Prostate gland (tissue), 2 donors: ENCODE data around the gene SUCLG1. TPM values are rescaled to one million over a fixed set of nuclear protein-coding genes. Genes with fewer than 3 reads are reported as not detected.
"Not testable (repeated sequence)": the region's sequence is repeated elsewhere in the genome, so short reads cannot be mapped to it uniquely, and the experiment has no call there.

ENCODE experiments used
- DNase-seq: peaks from one replicate; pipeline ENCODE4 v3.0.0-alpha.2; 2019; ENCODE audit warnings: low spot score
- H3K27ac ChIP-seq, 2 donors: fragments of 200-600 bp; sonication (generic); 2 replicates each; pipeline ENCODE4 v1.5.1; 2017 to 2019
- H3K27me3 ChIP-seq: fragments of 200-600 bp; sonication (generic); replicated peaks from 2 replicates; pipeline ENCODE4 v1.5.1; 2019; ENCODE audit not compliant: insufficient read depth
- H3K36me3 ChIP-seq, 2 donors: fragments of 200-600 bp; sonication (generic); 1 replicate in 1 of 2; 2 replicates in 1 of 2; pipeline versions ENCODE4 v1.5.1 to v1.8.1; 2017 to 2019
- H3K4me1 ChIP-seq: fragments of 200-600 bp; sonication (generic); replicated peaks from 2 replicates; pipeline ENCODE4 v1.5.1; 2019
- H3K4me3 ChIP-seq, 2 donors: fragments of 200-600 bp; sonication (generic); 2 replicates each; pipeline ENCODE4 v1.5.1; 2017 to 2019
- H3K9me3 ChIP-seq: fragments of 200-600 bp; sonication (generic); 2 replicates; pipeline ENCODE4 v1.5.1; 2017
- CTCF ChIP-seq, 4 experiments: fragments of 200-600 bp in 2 of 4; fragments of 450-650 bp in 2 of 4; sonication (generic) in 2 of 4; IDR thresholded peaks; 1 replicate in 3 of 4; 2 replicates in 1 of 4; pipeline ENCODE4 v1.5.1; 2016 to 2019; ENCODE audit warnings: antibody characterized with exemption in 4 of 4, mild to moderate bottlenecking in 2 of 4, moderate library complexity in 2 of 4
- POLR2A ChIP-seq: fragments of 450-650 bp; IDR thresholded peaks from one replicate; pipeline ENCODE4 v1.6.1; 2016; ENCODE audit warnings: antibody characterized with exemption, mild to moderate bottlenecking
- POLR2AphosphoS5 ChIP-seq: sonication (generic); formaldehyde crosslinking; IDR thresholded peaks from one replicate; pipeline ENCODE4 v1.6.1; 2017; ENCODE audit warnings: antibody characterized with exemption
- WGBS: methylation state at CpG from one replicate; pipeline ENCODE4 v1.1.5; 2018; 5-methylcytosine and 5-hydroxymethylcytosine counted together
- intact Hi-C: fragments of 100-400 bp; cut with DNase I; formaldehyde crosslinking; loops from one replicate; pipeline ENCODE4 v1.14.2; 2022
- total RNA-seq, 2 donors: library from RNA; depleted of rRNA; stranded (reverse); fragments of >200 nt; gene quantifications; one replicate each; pipeline ENCODE4 v1.1.0, GENCODE V29; 2016

Gene SUCLG1
- total RNA-seq, 2 donors from 2014 or later = 50.3 to 92.2 TPM

- intact Hi-C loops = no loop called here
- no peaks in the 10 kb centered on the region for H3K36me3 ChIP-seq
- no peaks in the 10 kb centered on the region for H3K4me1 ChIP-seq
- no peak overlapping the region for H3K4me3 ChIP-seq
- WGBS = 90% methylated on average over 1 of the region's 1 CpG
- H3K27me3 ChIP-seq = no peaks in the 10 kb centered on the region
- no peak overlapping the region for H3K27ac ChIP-seq
- DNase-seq = no peak
- no peak for TF ChIP-seq POLR2A
- TF ChIP-seq CTCF (IDR thresholded peaks at IDR 0.05) = no peak
- no peak for TF ChIP-seq POLR2AphosphoS5
- no peaks in the 10 kb centered on the region for H3K9me3 ChIP-seq
Observed at GRCh38 chr2:84421791-84422190, 37.3 kb downstream of the SUCLG1 start.

GRCh38 chr2:84421197-84421596, 37.9 kb downstream of the SUCLG1 start:
- Histone ChIP-seq H3K36me3 (no peaks in the 10 kb centered on the region), H3K4me3 (no peak overlapping the region), H3K27me3 (no peaks in the 10 kb centered on the region), H3K27ac (no peak overlapping the region), H3K4me1 (no peaks in the 10 kb centered on the region), H3K9me3 (no peaks in the 10 kb centered on the region)
- intact Hi-C loops = no loop called here
- no peak for DNase-seq
- TF ChIP-seq POLR2A (no peak), POLR2AphosphoS5 (no peak), CTCF (IDR thresholded peaks at IDR 0.05) (no peak)
- WGBS = 84% methylated on average over 2 of the region's 2 CpGs

DNA sequence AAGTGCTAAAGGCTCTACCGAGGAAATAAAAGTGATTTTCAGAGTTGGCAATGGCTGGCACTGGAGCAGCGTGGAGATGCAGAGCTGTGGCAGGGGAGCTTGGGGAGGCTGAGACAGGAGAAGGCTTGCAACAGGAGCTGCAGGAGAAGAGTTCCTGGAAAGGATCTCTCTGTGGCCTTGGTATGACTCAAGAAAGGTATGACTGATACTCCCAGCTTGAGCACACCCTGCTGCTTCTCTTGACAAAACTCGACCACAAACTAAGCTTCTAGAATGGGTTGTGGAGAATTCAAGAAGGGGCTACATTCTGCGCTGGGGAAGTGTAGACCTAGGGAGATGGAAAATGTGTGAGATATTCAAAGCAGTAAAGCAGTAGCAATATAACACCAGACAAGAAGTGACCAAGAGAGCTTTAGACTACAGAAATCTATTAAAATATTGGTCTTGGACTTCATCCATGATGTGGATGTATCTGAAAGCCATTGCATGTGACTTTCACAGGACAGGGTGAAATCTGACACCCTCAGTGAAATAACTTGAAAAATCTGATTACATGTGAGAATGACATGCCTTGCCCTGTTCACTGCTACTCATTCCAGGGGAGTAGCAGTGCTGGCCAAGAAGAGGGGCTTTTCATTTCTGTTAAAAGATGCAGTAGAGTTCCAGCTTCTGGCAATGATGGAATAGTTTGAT, 41.5 kb downstream of the SUCLG1 start:
- 66% methylated on average over 4 of the region's 4 CpGs for WGBS
- no peaks in the 10 kb centered on the region for H3K36me3 ChIP-seq
- intact Hi-C loops = no loop called here
- no peak for TF ChIP-seq POLR2A
- no peak for TF ChIP-seq CTCF (IDR thresholded peaks at IDR 0.05)
- no peaks in the 10 kb centered on the region for H3K27me3 ChIP-seq
- H3K27ac ChIP-seq = no peak overlapping the region
- DNase-seq = no peak
- no peaks in the 10 kb centered on the region for H3K4me1 ChIP-seq
- no peaks in the 10 kb centered on the region for H3K9me3 ChIP-seq
- H3K4me3 ChIP-seq = no peak overlapping the region

GRCh38 chr2:84409531-84409930, 49.5 kb downstream of the SUCLG1 start:
- Histone ChIP-seq H3K4me1 (no peaks in the 10 kb centered on the region), H3K36me3 (no peaks in the 10 kb centered on the region), H3K27me3 (no peaks in the 10 kb centered on the region), H3K27ac (no peak overlapping the region), H3K4me3 (no peak overlapping the region), H3K9me3 (no peaks in the 10 kb centered on the region)
- no peak for DNase-seq
- no peak for TF ChIP-seq POLR2A
- no peak for TF ChIP-seq POLR2AphosphoS5
- TF ChIP-seq CTCF (IDR thresholded peaks at IDR 0.05) = no peak
- 56% methylated on average over 2 of the region's 2 CpGs for WGBS
- intact Hi-C loops = no loop called here

GRCh38 chr2:84402111-84402510, 57.0 kb downstream of the SUCLG1 start:
- 87% methylated on average over 3 of the region's 3 CpGs for WGBS
- DNase-seq, H3K9me3 ChIP-seq, H3K4me3 ChIP-seq, H3K27ac ChIP-seq, H3K27me3 ChIP-seq, H3K36me3 ChIP-seq, H3K4me1 ChIP-seq, intact Hi-C loops: not testable (repeated sequence)

DNA sequence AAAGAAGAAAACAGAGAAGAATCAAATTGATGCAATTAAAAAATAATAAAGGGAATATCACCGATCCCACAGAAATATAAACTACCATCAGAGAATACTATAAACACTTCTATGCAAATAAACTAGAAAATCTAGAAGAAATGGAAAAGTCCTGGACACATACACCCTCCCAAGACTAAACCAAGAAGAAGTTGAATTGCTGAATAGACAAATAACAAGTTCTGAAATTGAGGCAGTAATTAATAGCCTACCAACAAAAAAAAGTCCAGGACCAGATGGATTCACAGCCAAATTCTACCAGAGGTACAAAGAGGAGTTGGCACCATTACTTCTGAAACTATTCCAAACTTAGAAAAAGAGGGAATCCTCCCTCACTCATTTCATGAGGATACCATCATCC, 59.2 kb downstream of the SUCLG1 start:
- 82% methylated on average over 1 of the region's 1 CpG for WGBS
- H3K36me3 ChIP-seq, H3K9me3 ChIP-seq, H3K27ac ChIP-seq, intact Hi-C loops, H3K27me3 ChIP-seq, H3K4me3 ChIP-seq, H3K4me1 ChIP-seq, DNase-seq: not testable (repeated sequence)
